Measurements from ENCODE around the gene CPZ. TPM values are rescaled to one million over a fixed set of nuclear protein-coding genes. Genes with fewer than 3 reads are reported as not detected.

The CPZ gene
- total and polyA plus RNA-seq, 2 donors (not counting 1 experiment from before 2014, with no cell fraction given) = not detected

DNA sequence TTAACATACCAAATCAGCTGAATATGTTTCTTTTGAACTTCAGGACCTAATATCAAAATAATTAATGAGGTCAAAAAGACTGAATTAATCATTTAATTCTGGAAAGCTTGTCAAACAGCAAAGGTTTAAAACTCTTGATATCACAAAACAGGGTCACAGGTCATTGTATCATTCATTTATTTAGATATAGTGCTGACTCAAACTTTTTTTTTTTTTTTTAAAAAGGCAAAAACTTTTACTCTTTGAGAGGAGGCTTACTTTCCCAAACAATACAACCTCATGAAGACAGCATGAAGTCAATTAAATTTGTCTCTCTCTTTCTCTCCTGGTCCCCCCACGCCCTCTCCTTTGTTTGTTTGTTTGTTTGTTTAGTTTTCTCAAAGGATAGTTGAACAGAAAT, 28.0 kb upstream of the CPZ start:
- Mint-ChIP-seq H3K27ac (no peak overlapping the region), H3K9me3 (ENCODE audit: insufficient read depth) (no peaks in the 10 kb centered on the region), H3K4me1 (no peaks in the 10 kb centered on the region), H3K27me3 (peaks cover 7% of the 10 kb centered on the region), H3K4me3 (no peak overlapping the region)
- no peaks in the 10 kb centered on the region for H3K9me3 ChIP-seq (ENCODE audit: control extremely low read depth in 1 of 3, control insufficient read depth in 2 of 3, insufficient read depth in 1 of 3, low read length in 2 of 3)
- H3K4me1 ChIP-seq (ENCODE audit: control insufficient read depth in 2 of 2, insufficient read depth in 2 of 2, low read length in 2 of 2) = no peaks in the 10 kb centered on the region
- intact Hi-C loops (cut with micrococcal nuclease) = no loop called here
- DNase-seq (no peak), ATAC-seq (ENCODE audit: low read depth) (no peak)
- CTCF ChIA-PET = no interaction called here
- no peaks in the 10 kb centered on the region for H3K36me3 ChIP-seq (replicated peaks in 1 of 2; ENCODE audit: control extremely low read depth in 1 of 2, control insufficient read depth in 1 of 2, extremely low read depth in 1 of 2, insufficient read depth in 2 of 2, low read length in 1 of 2)
- POLR2A ChIA-PET = no interaction called here
- peaks cover 0 to 3% (median 0%) of the 10 kb centered on the region in 4 experiments for H3K27me3 ChIP-seq (replicated peaks in 1 of 4; ENCODE audit: control extremely low read depth in 1 of 4, control insufficient read depth in 3 of 4, insufficient read depth in 4 of 4, low read length in 3 of 4)
- TF ChIP-seq, protein P1, sequence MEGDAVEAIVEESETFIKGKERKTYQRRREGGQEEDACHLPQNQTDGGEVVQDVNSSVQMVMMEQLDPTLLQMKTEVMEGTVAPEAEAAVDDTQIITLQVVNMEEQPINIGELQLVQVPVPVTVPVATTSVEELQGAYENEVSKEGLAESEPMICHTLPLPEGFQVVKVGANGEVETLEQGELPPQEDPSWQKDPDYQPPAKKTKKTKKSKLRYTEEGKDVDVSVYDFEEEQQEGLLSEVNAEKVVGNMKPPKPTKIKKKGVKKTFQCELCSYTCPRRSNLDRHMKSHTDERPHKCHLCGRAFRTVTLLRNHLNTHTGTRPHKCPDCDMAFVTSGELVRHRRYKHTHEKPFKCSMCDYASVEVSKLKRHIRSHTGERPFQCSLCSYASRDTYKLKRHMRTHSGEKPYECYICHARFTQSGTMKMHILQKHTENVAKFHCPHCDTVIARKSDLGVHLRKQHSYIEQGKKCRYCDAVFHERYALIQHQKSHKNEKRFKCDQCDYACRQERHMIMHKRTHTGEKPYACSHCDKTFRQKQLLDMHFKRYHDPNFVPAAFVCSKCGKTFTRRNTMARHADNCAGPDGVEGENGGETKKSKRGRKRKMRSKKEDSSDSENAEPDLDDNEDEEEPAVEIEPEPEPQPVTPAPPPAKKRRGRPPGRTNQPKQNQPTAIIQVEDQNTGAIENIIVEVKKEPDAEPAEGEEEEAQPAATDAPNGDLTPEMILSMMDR (IDR thresholded peaks at IDR 0.05) = no peak
- no peak for TF ChIP-seq EZH2 (IDR thresholded peaks at IDR 0.05; ENCODE audit: borderline replicate concordance, insufficient read depth, low read depth, low read length, poor library complexity, severe bottlenecking)
- H4K20me1 ChIP-seq (ENCODE audit: control insufficient read depth, insufficient read depth, low read length, poor library complexity, severe bottlenecking) = no peaks in the 10 kb centered on the region
- H3K79me2 ChIP-seq (ENCODE audit: control insufficient read depth, insufficient read depth, low read length) = no peaks in the 10 kb centered on the region
- WGBS (ENCODE audit: insufficient coverage) = no CpG with 5 or more reads among the region's 1 CpG
- H3K9ac ChIP-seq (ENCODE audit: low read length) = no peak overlapping the region
- H3K4me2 ChIP-seq (replicated peaks; ENCODE audit: low read depth, low read length, poor library complexity, severe bottlenecking) = no peak overlapping the region
- H2AFZ ChIP-seq (ENCODE audit: insufficient read depth, low read depth, low read length, poor library complexity, severe bottlenecking) = no peak overlapping the region
- H3K27ac ChIP-seq (ENCODE audit: low read length in 2 of 2) = no peak overlapping the region
- H3K4me3 ChIP-seq (ENCODE audit: control extremely low read depth in 1 of 5, extremely low read depth in 1 of 5, insufficient read depth in 1 of 5, low read depth in 2 of 5, low read length in 4 of 5) = no peak overlapping the region

DNA sequence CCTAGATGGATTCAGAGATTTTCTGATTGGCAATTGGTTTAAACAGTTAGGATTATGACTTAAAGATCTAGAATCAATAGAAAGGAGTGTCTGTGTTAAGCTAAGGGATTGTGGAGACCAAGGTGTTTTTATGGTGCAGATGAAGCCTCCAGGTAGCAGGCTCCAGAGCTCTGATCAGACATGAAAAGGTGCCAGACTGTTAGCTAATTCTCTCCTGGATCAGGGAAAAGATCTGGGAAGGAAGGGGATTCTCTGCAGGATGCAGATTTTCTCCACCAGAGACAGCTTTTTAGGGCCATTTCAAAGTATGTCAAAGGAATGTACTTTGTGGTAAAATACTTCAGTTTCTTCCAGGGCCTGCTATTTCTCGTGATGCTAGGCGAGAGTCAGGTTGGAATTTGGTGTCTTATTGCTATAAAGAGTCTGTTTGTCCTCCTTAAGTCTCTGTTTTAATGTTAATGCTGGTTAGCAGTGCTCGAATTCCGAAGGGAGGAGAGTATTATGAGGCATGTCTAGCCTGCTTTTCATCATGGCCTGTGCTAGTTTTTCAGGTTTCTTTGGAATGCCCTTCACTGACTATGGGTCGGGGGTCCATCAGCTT, 24.4 kb upstream of the CPZ start:
- H3K4me1 ChIP-seq (ENCODE audit: control insufficient read depth in 2 of 2, insufficient read depth in 2 of 2, low read length in 2 of 2) = no peaks in the 10 kb centered on the region
- H3K79me2 ChIP-seq (ENCODE audit: control insufficient read depth, insufficient read depth, low read length) = no peaks in the 10 kb centered on the region

More for the DNA sequence above, 24.4 kb upstream of the CPZ start:
- TF ChIP-seq, protein P1 (IDR thresholded peaks at IDR 0.05) = no peak
- no peak for TF ChIP-seq EZH2 (IDR thresholded peaks at IDR 0.05; ENCODE audit: borderline replicate concordance, insufficient read depth, low read depth, low read length, poor library complexity, severe bottlenecking)
- Mint-ChIP-seq H3K4me1 (no peaks in the 10 kb centered on the region), H3K27me3 (peaks cover 7% of the 10 kb centered on the region), H3K27ac (no peak overlapping the region), H3K4me3 (no peak overlapping the region), H3K9me3 (ENCODE audit: insufficient read depth) (no peaks in the 10 kb centered on the region)
- ChIA-PET CTCF (no interaction called here), POLR2A (no interaction called here)
- Histone ChIP-seq H3K27ac (ENCODE audit: low read length in 2 of 2) (no peak overlapping the region), H3K27me3 (replicated peaks in 1 of 4; ENCODE audit: control extremely low read depth in 1 of 4, control insufficient read depth in 3 of 4, insufficient read depth in 4 of 4, low read length in 3 of 4) (peaks cover 0 to 3% (median 0%) of the 10 kb centered on the region in 4 experiments), H3K9me3 (ENCODE audit: control extremely low read depth in 1 of 3, control insufficient read depth in 2 of 3, insufficient read depth in 1 of 3, low read length in 2 of 3) (no peaks in the 10 kb centered on the region), H2AFZ (ENCODE audit: insufficient read depth, low read depth, low read length, poor library complexity, severe bottlenecking) (no peak overlapping the region), H4K20me1 (ENCODE audit: control insufficient read depth, insufficient read depth, low read length, poor library complexity, severe bottlenecking) (no peaks in the 10 kb centered on the region), H3K4me2 (replicated peaks; ENCODE audit: low read depth, low read length, poor library complexity, severe bottlenecking) (no peak overlapping the region), H3K4me3 (ENCODE audit: control extremely low read depth in 1 of 5, extremely low read depth in 1 of 5, insufficient read depth in 1 of 5, low read depth in 2 of 5, low read length in 4 of 5) (no peak overlapping the region), H3K36me3 (replicated peaks in 1 of 2; ENCODE audit: control extremely low read depth in 1 of 2, control insufficient read depth in 1 of 2, extremely low read depth in 1 of 2, insufficient read depth in 2 of 2, low read length in 1 of 2) (no peaks in the 10 kb centered on the region), H3K9ac (ENCODE audit: low read length) (no peak overlapping the region)
- 70% methylated on average over 4 of the region's 5 CpGs for WGBS (ENCODE audit: insufficient coverage)
- ATAC-seq (ENCODE audit: low read depth) (no peak), DNase-seq (no peak)
- intact Hi-C loops (cut with micrococcal nuclease) = no loop called here
